ENCODE data around the gene PLB1. TPM values are rescaled to one million over a fixed set of nuclear protein-coding genes. Genes with fewer than 3 reads are reported as not detected.

PLB1 gene
- total and polyA plus RNA-seq, 2 donors (not counting 1 experiment from before 2014, with no cell fraction given): 0.25 to 0.51 TPM

DNA sequence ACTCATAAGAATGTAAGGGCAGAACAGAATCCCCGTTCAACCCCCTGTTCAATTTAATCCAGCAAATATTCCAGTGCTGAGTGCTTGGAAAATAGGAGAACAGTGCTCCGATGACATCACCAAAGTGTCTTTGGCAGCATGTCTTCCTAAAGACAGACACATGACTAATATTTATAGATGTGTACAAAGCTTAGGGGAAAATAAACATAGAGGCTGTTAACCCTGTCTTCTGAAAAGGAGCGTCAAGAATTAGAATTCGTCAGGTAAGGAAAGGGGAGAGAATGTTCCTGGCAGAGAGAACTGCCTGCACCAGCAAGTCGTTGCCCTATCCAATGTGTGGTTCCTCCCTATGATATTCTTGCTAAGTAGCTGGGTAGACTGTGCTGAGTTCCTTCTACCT lies 72.7 kb downstream of the PLB1 start:
- Histone ChIP-seq H3K27me3 (replicated peaks in 1 of 4; ENCODE audit: control extremely low read depth in 1 of 4, control insufficient read depth in 3 of 4, insufficient read depth in 4 of 4, low read length in 3 of 4) (peaks cover 0 to 5% (median 2%) of the 10 kb centered on the region in 4 experiments), H3K9ac (ENCODE audit: low read length) (no peak overlapping the region), H3K4me3 (ENCODE audit: control extremely low read depth in 1 of 5, extremely low read depth in 1 of 5, insufficient read depth in 1 of 5, low read depth in 2 of 5, low read length in 4 of 5) (no peak overlapping the region), H3K36me3 (replicated peaks in 1 of 2; ENCODE audit: control extremely low read depth in 1 of 2, control insufficient read depth in 1 of 2, extremely low read depth in 1 of 2, insufficient read depth in 2 of 2, low read length in 1 of 2) (no peaks in the 10 kb centered on the region), H3K79me2 (ENCODE audit: control insufficient read depth, insufficient read depth, low read length) (no peaks in the 10 kb centered on the region), H3K27ac (ENCODE audit: low read length in 2 of 2) (no peak overlapping the region), H4K20me1 (ENCODE audit: control insufficient read depth, insufficient read depth, low read length, poor library complexity, severe bottlenecking) (no peaks in the 10 kb centered on the region), H3K4me2 (replicated peaks; ENCODE audit: low read depth, low read length, poor library complexity, severe bottlenecking) (no peak overlapping the region), H2AFZ (ENCODE audit: insufficient read depth, low read depth, low read length, poor library complexity, severe bottlenecking) (no peak overlapping the region), H3K9me3 (ENCODE audit: control extremely low read depth in 1 of 3, control insufficient read depth in 2 of 3, insufficient read depth in 1 of 3, low read length in 2 of 3) (no peaks in the 10 kb centered on the region), H3K4me1 (ENCODE audit: control insufficient read depth in 2 of 2, insufficient read depth in 2 of 2, low read length in 2 of 2) (peaks cover 5 to 11% of the 10 kb centered on the region in 2 donors)
- Mint-ChIP-seq H3K9me3 (ENCODE audit: insufficient read depth) (no peaks in the 10 kb centered on the region), H3K4me3 (no peak overlapping the region), H3K27me3 (peaks cover 15% of the 10 kb centered on the region), H3K4me1 (peaks cover 11% of the 10 kb centered on the region), H3K27ac (no peak overlapping the region)
- DNase-seq (no peak), ATAC-seq (ENCODE audit: low read depth) (no peak)
- ChIA-PET POLR2A (no interaction called here), CTCF (interaction anchor here (0.9 to 3.2 kb wide), 4 partner anchors 9 to 252 kb away, joined by 3 to 38 read pairs (median 4); no protein-coding TSS in a partner anchor)
- WGBS (ENCODE audit: insufficient coverage): 87% methylated on average over 3 of the region's 5 CpGs
- no peak for TF ChIP-seq EZH2 (IDR thresholded peaks at IDR 0.05; ENCODE audit: borderline replicate concordance, insufficient read depth, low read depth, low read length, poor library complexity, severe bottlenecking)
- no peak for TF ChIP-seq CTCF (IDR thresholded peaks at IDR 0.05)
- intact Hi-C loops (cut with micrococcal nuclease): no loop called here

GRCh38 chr2:28570431-28570830 lies 74.6 kb downstream of the PLB1 start:
- Histone ChIP-seq H3K4me2 (replicated peaks; ENCODE audit: low read depth, low read length, poor library complexity, severe bottlenecking) (no peak overlapping the region), H3K27ac (ENCODE audit: low read length in 2 of 2) (no peak overlapping the region), H3K9ac (ENCODE audit: low read length) (no peak overlapping the region), H3K4me3 (ENCODE audit: control extremely low read depth in 1 of 5, extremely low read depth in 1 of 5, insufficient read depth in 1 of 5, low read depth in 2 of 5, low read length in 4 of 5) (no peak overlapping the region), H3K9me3 (ENCODE audit: control extremely low read depth in 1 of 3, control insufficient read depth in 2 of 3, insufficient read depth in 1 of 3, low read length in 2 of 3) (no peaks in the 10 kb centered on the region), H3K27me3 (replicated peaks in 1 of 4; ENCODE audit: control extremely low read depth in 1 of 4, control insufficient read depth in 3 of 4, insufficient read depth in 4 of 4, low read length in 3 of 4) (peaks cover 0 to 5% (median 2%) of the 10 kb centered on the region in 4 experiments), H3K4me1 (ENCODE audit: control insufficient read depth in 2 of 2, insufficient read depth in 2 of 2, low read length in 2 of 2) (peaks cover 5 to 11% of the 10 kb centered on the region in 2 donors), H3K36me3 (replicated peaks in 1 of 2; ENCODE audit: control extremely low read depth in 1 of 2, control insufficient read depth in 1 of 2, extremely low read depth in 1 of 2, insufficient read depth in 2 of 2, low read length in 1 of 2) (no peaks in the 10 kb centered on the region), H3K79me2 (ENCODE audit: control insufficient read depth, insufficient read depth, low read length) (no peaks in the 10 kb centered on the region), H4K20me1 (ENCODE audit: control insufficient read depth, insufficient read depth, low read length, poor library complexity, severe bottlenecking) (no peaks in the 10 kb centered on the region), H2AFZ (ENCODE audit: insufficient read depth, low read depth, low read length, poor library complexity, severe bottlenecking) (no peak overlapping the region)
- POLR2A ChIA-PET: no interaction called here
- intact Hi-C loops (cut with micrococcal nuclease): no loop called here
- peaks cover 11% of the 10 kb centered on the region for H3K4me1 Mint-ChIP-seq
- CTCF ChIA-PET: no interaction called here
- H3K4me3 Mint-ChIP-seq: no peak overlapping the region
- H3K27me3 Mint-ChIP-seq: peaks cover 18% of the 10 kb centered on the region
- no peak overlapping the region for H3K27ac Mint-ChIP-seq
- TF ChIP-seq EZH2 (IDR thresholded peaks at IDR 0.05; ENCODE audit: borderline replicate concordance, insufficient read depth, low read depth, low read length, poor library complexity, severe bottlenecking) (no peak), CTCF (IDR thresholded peaks at IDR 0.05) (no peak)
- no CpG with 5 or more reads among the region's 6 CpGs for WGBS (ENCODE audit: insufficient coverage)
- ATAC-seq (ENCODE audit: low read depth) (no peak), DNase-seq (no peak)
- H3K9me3 Mint-ChIP-seq (ENCODE audit: insufficient read depth): no peaks in the 10 kb centered on the region
